Cardiac fibroblast (primary cell): ENCODE data around the gene SYTL1.
A peak's percentile ranks its signal among the peaks of the same experiment; 100 is the strongest.

Source experiments
- DNase-seq, 2 donors: peaks; one replicate each; pipeline versions ENCODE4 v3.0.0 to v3.0.0-alpha.2; 2010; ENCODE audit warnings: low read depth in 2 of 2
- H3K4me3 ChIP-seq, 2 donors: replicated peaks in 1 of 2; 1 replicate in 1 of 2; 2 replicates in 1 of 2; pipeline ENCODE4 v1.5.1; 2011; ENCODE audit warnings: low read depth in 2 of 2, low read length in 2 of 2, mild to moderate bottlenecking in 2 of 2, moderate library complexity in 1 of 2
- TF ChIP-seq, protein P1 (sequence below): IDR thresholded peaks from one replicate; pipeline ENCODE4 v1.5.1; 2011; ENCODE audit warnings: low read depth, mild to moderate bottlenecking, low read length, inconsistent platforms

The SYTL1 gene

DNA sequence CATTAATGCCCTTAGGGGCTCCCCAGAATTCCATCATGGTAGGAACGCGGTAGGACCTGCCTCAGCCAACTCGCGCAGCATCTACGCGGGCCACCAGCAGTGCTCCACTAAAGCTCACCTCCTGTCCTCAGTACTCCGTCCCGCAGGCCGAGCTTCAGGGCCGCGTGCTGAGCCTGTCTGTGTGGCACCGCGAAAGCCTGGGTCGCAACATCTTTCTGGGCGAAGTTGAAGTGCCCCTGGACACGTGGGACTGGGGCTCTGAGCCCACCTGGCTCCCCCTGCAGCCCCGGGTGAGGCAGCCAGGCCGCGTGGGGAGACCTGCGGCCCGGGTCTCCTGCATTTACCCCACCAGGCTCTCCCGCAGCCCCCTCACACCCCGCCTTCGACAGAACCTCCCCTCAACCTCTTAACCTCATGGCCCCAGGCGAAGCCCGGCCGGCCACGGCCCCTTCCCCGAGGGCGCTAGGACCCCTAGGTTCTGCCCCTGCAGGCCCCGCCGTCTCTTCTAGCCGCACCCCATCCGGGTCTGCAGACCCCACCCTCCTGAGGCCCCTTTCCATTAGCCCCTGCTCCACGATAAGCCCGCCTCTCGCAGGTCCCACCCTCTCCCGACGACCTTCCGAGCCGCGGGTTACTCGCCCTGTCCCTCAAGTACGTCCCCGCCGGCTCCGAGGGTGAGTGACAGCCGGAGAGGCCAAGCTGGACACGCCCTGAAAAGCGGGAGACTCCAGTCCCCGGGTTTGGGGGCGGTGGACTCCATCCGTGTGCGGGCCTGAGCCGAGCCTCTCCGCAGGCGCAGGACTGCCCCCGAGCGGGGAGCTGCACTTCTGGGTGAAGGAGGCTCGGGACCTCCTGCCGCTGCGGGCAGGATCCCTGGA is 9.1 kb downstream of the SYTL1 start:
- TF ChIP-seq, protein P1, sequence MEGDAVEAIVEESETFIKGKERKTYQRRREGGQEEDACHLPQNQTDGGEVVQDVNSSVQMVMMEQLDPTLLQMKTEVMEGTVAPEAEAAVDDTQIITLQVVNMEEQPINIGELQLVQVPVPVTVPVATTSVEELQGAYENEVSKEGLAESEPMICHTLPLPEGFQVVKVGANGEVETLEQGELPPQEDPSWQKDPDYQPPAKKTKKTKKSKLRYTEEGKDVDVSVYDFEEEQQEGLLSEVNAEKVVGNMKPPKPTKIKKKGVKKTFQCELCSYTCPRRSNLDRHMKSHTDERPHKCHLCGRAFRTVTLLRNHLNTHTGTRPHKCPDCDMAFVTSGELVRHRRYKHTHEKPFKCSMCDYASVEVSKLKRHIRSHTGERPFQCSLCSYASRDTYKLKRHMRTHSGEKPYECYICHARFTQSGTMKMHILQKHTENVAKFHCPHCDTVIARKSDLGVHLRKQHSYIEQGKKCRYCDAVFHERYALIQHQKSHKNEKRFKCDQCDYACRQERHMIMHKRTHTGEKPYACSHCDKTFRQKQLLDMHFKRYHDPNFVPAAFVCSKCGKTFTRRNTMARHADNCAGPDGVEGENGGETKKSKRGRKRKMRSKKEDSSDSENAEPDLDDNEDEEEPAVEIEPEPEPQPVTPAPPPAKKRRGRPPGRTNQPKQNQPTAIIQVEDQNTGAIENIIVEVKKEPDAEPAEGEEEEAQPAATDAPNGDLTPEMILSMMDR = no peak
- H3K4me3 ChIP-seq = peak overlapping the region in 1 of 2 donors; percentile 4
- DNase-seq = peak in 1 of 2 donors; percentile 74

DNA sequence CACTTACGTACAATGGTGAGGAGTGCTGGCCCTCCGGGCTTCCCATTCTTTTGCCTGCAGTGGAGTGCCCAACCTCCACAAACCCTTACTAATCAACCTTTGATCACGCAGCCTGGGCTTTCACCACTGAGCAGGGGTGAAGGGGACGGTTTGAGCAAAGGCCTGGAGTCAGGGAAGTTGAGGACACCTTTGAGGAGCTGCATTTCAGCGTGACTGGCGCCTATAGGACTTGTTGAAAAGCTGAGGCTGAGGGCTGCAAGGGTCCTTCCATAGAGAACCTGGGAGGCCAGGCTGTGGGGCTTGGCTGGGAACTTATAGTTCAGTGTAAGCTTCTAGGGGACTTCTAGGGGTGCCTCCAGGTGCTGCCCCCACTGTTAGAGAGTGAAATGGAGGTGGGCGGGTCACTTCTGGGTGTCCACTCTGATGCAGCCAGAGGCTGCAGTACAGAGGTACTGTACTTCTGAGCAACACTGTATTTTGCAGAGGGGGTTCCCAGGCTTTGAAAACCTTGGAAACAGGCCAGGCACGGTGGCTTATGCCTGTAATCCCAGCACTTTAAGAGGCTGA is 9.8 kb downstream of the SYTL1 start:
- TF ChIP-seq, protein P1 = no peak
- DNase-seq = no peak
- H3K4me3 ChIP-seq = no peak overlapping the region

DNA sequence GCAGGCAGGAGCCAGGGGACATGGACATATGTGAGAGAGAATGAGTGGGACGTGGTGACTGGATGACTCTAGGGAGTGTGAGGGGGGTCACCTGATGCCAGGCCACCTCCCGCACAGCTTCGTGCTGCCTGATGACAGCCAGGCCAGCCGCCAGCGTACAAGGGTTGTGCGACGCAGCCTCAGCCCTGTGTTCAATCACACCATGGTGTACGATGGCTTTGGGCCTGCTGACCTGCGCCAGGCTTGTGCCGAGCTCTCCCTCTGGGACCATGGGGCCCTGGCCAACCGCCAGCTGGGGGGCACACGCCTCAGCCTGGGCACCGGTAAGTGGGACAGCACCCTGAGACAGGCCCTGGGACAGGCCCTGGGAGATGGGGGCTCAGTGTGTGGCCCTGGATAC is 11.3 kb downstream of the SYTL1 start:
- TF ChIP-seq, protein P1 = no peak
- DNase-seq = no peak
- no peak overlapping the region for H3K4me3 ChIP-seq

DNA sequence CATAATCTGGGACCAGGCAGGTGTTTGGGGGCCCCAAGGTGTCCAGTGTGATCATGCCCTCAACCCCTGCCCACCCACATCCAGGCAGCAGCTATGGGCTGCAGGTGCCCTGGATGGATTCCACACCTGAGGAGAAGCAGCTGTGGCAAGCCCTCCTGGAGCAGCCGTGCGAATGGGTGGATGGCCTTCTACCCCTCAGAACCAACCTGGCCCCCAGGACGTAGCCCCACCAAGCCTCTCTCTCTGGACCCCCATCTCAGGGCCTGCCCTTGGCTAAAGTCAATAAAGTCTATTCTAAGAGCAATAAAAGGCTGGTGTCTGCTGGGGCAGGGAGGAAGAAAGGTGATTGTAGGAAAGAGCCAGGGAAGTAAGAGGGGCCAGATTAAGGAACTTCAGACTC is 11.8 kb downstream of the SYTL1 start:
- H3K4me3 ChIP-seq = no peak overlapping the region
- no peak for DNase-seq
- TF ChIP-seq, protein P1 = no peak

DNA sequence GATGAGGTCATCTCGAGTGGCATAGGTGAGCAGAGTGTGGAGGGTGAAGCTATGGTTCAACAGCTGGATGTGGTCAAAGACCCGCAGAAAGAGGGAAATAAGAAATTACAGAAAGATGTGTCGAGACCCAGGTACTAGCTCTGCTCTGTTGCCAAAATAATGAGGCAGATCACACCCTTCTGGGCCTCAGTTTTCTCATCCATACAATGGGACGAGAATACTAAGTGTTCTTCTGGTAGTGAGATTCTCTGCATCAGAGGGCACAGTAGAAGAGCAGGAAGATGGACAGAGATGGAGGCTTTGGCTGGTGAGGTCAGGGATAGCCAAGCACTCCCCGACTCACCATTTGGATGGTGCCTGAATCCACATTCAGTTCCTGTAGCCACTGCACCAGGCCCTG is 13.9 kb downstream of the SYTL1 start:
- H3K4me3 ChIP-seq = no peak overlapping the region
- DNase-seq = no peak
- TF ChIP-seq, protein P1 = no peak

DNA sequence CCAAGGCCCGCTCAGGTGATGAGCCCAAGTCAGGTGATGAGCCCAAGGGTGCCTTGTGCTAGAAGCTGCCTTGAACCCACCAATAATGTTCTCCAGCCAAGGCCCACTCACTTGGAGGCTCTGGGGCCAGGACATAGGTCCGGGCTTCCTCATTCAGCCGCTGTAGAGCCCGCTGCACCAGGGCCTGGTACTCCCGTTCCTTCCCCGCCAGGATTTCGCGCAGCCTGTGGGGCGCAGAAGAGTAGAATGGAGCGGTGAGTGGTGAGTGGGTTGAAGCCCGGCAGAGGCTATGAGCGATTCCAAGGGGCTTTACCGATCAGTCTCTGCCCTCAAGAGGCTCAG is 14.4 kb downstream of the SYTL1 start:
- DNase-seq = no peak
- TF ChIP-seq, protein P1 = no peak
- H3K4me3 ChIP-seq = no peak overlapping the region
